GM23248 (cell line): ENCODE measurements around the gene MAP3K7CL. TPM values are rescaled to one million over a fixed set of nuclear protein-coding genes. Genes with fewer than 3 reads are reported as not detected.

ENCODE experiments used
- DNase-seq: peaks from one replicate; pipeline ENCODE4 v3.0.0-alpha.2; 2015
- H2AFZ ChIP-seq: fragments of 200-600 bp; sonication (generic); 2 replicates; pipeline ENCODE4 v1.6.1; 2016; ENCODE audit warnings: antibody characterized with exemption
- H3F3A ChIP-seq: fragments of 200-600 bp; sonication (generic); 2 replicates; pipeline ENCODE4 v1.6.1; 2016; ENCODE audit warnings: mild to moderate bottlenecking, antibody characterized with exemption, mixed run types; ENCODE audit not compliant: insufficient read depth
- H3K27ac ChIP-seq: fragments of 200-600 bp; sonication (generic); 2 replicates; pipeline ENCODE4 v1.5.1; 2016; ENCODE audit warnings: mild to moderate bottlenecking
- H3K27me3 ChIP-seq: fragments of 200-600 bp; sonication (generic); replicated peaks from 2 replicates; pipeline ENCODE4 v1.6.1; 2016; ENCODE audit warnings: mild to moderate bottlenecking; ENCODE audit not compliant: insufficient read depth
- H3K36me3 ChIP-seq: fragments of 200-600 bp; sonication (generic); 2 replicates; pipeline ENCODE4 v1.6.1; 2016; ENCODE audit warnings: low read depth, mild to moderate bottlenecking
- H3K4me1 ChIP-seq: fragments of 200-600 bp; sonication (generic); 2 replicates; pipeline ENCODE4 v1.6.1; 2016; ENCODE audit warnings: mild to moderate bottlenecking; ENCODE audit not compliant: insufficient read depth
- H3K4me2 ChIP-seq: fragments of 200-600 bp; sonication (generic); one replicate; pipeline ENCODE4 v1.6.1; 2016; ENCODE audit warnings: mild to moderate bottlenecking; ENCODE audit not compliant: unreplicated experiment
- H3K4me3 ChIP-seq: fragments of 200-600 bp; sonication (generic); 2 replicates; pipeline ENCODE4 v1.5.1; 2016; ENCODE audit warnings: mild to moderate bottlenecking
- H3K79me2 ChIP-seq: fragments of 200-600 bp; sonication (generic); 2 replicates; pipeline ENCODE4 v1.6.1; 2016; ENCODE audit warnings: mild to moderate bottlenecking; ENCODE audit not compliant: insufficient read depth
- H3K9ac ChIP-seq: fragments of 200-600 bp; sonication (generic); 2 replicates; pipeline ENCODE4 v1.6.1; 2016; ENCODE audit warnings: mild to moderate bottlenecking
- H3K9me2 ChIP-seq: fragments of 200-600 bp; sonication (generic); 2 replicates; pipeline ENCODE4 v1.6.1; 2016; ENCODE audit warnings: mixed run types, mild to moderate bottlenecking, moderate library complexity; ENCODE audit not compliant: insufficient read depth
- H3K9me3 ChIP-seq: fragments of 200-600 bp; sonication (generic); one replicate; pipeline ENCODE4 v1.6.1; 2017; ENCODE audit warnings: low read depth
- H4K20me1 ChIP-seq: fragments of 200-600 bp; sonication (generic); 2 replicates; pipeline ENCODE4 v1.6.0; 2016; ENCODE audit not compliant: insufficient read depth
- EZH2 ChIP-seq: fragments of 200-600 bp; sonication (generic); IDR thresholded peaks from 2 replicates; pipeline ENCODE4 v1.6.1; 2018; ENCODE audit warnings: antibody characterized with exemption, mild to moderate bottlenecking; ENCODE audit not compliant: insufficient read depth, poor library complexity, severe bottlenecking
- EZH2phosphoT487 ChIP-seq: fragments of 200-600 bp; sonication (generic); IDR thresholded peaks from 2 replicates; pipeline ENCODE4 v1.6.1; 2018; ENCODE audit warnings: antibody characterized with exemption, moderate library complexity, mild to moderate bottlenecking, low read depth; ENCODE audit not compliant: insufficient read depth
- WGBS, 2 experiments: methylation state at CpG; one replicate each; pipeline ENCODE4 v1.1.6; 2015 to 2017; ENCODE audit warnings: low lambda C conversion rate in 2 of 2, low coverage in 1 of 2; ENCODE audit errors: missing lambda C conversion rate in 2 of 2; 5-methylcytosine and 5-hydroxymethylcytosine counted together
- in situ Hi-C: fragments of 300-500 bp; cut with MboI; formaldehyde crosslinking; loops from 2 replicates; pipeline ENCODE4 v1.15.0; 2020
- polyA plus RNA-seq: library from polyadenylated mRNA; unstranded; fragments of >200 nt; fragmentation: Nextera tagmentation; extraction: Ambion mirVana; gene quantifications from 2 replicates; pipeline ENCODE4 v1.2.1, GENCODE V29; 2016
- total RNA-seq: library from RNA; depleted of rRNA; stranded (reverse); fragments of >200 nt; shearing (Covaris generic); gene quantifications from 2 replicates; pipeline ENCODE4 v1.2.3, GENCODE V29; 2014

The MAP3K7CL gene
- total and polyA plus RNA-seq, 2 experiments from 2014 or later: 14.8 to 34.3 TPM

DNA sequence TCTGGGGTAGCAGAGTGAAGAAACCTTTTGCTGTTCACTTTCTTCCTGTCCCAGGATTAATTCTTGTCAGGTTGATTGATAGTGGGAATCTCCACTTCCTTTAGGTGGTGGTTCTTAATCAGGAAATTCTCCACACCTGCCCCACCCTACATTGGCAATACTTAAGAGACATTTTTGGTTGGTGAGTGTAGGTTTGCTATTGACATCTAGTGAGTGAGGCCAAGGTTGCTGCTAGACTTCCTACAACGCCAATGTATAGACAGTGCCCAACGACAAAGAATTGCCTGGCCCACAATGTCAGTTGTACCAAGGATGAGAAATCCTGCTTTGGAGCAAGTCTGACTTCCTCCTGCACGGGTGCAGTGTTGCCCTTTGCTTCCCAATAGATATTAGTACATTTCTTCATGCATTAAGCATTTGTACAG is 38.5 kb downstream of the MAP3K7CL start:
- peaks cover 2% of the 10 kb centered on the region; the same call in 1 of the 2 replicates for H3F3A ChIP-seq
- no peak overlapping the region for H3K4me3 ChIP-seq
- no peaks in the 10 kb centered on the region for H3K9me3 ChIP-seq
- H3K79me2 ChIP-seq: 0 out of 2 replicates have a peak, but pooled peaks cover 7% of the 10 kb centered on the region
- TF ChIP-seq EZH2phosphoT487: no peak
- no peak for TF ChIP-seq EZH2
- H3K9ac ChIP-seq: no peak overlapping the region
- in situ Hi-C loops: loop anchor here (10.0 kb wide), 1 partner anchor 206 kb away; no protein-coding TSS in a partner anchor
- H3K4me1 ChIP-seq: peaks cover 15% of the 10 kb centered on the region
- DNase-seq: no peak
- WGBS, 2 experiments: 69 to 77% methylated on average over 3 of the region's 3 CpGs
- H3K4me2 ChIP-seq: no peak overlapping the region
- no peaks in the 10 kb centered on the region for H3K9me2 ChIP-seq
- no peaks in the 10 kb centered on the region for H3K27me3 ChIP-seq
- H2AFZ ChIP-seq: no peak overlapping the region
- H3K36me3 ChIP-seq: no peaks in the 10 kb centered on the region
- H3K27ac ChIP-seq: no peak overlapping the region
- no peaks in the 10 kb centered on the region for H4K20me1 ChIP-seq

DNA sequence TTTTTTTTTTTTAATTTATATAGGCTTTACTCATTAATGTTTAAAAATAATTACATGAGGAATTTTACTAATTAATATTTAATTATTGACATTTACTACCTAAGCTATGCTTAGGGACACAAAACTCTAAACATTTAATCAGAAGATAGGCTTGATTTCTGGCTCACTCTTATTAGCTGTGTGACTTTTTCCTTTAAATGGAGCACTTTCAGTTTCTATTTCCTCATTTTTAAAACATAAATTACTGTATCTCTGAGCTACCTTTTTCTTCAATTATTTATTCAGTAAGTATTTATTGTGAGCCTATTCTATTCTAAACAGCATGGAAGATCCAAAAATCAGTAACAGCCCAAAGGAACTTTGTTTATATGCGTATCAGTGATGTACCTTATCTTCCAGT is 40.5 kb downstream of the MAP3K7CL start:
- H3K27me3 ChIP-seq: no peaks in the 10 kb centered on the region
- no peak overlapping the region for H3K9ac ChIP-seq
- TF ChIP-seq EZH2phosphoT487 (no peak), EZH2 (no peak)
- peaks cover 17% of the 10 kb centered on the region for H3F3A ChIP-seq
- no peaks in the 10 kb centered on the region for H3K9me2 ChIP-seq
- no peaks in the 10 kb centered on the region for H4K20me1 ChIP-seq
- H3K79me2 ChIP-seq: no peaks in the 10 kb centered on the region
- H2AFZ ChIP-seq: peak overlapping the region; percentile 54; the same call in 1 of the 2 replicates
- 97 to 100% methylated on average over 1 of the region's 1 CpG for WGBS, 2 experiments
- peak overlapping the region; percentile 24 for H3K4me2 ChIP-seq
- no peak for DNase-seq
- no peak overlapping the region for H3K4me3 ChIP-seq
- in situ Hi-C loops: no loop called here
- H3K36me3 ChIP-seq: no peaks in the 10 kb centered on the region
- H3K4me1 ChIP-seq: peaks cover 23% of the 10 kb centered on the region
- H3K9me3 ChIP-seq: no peaks in the 10 kb centered on the region
- no peak overlapping the region for H3K27ac ChIP-seq

DNA sequence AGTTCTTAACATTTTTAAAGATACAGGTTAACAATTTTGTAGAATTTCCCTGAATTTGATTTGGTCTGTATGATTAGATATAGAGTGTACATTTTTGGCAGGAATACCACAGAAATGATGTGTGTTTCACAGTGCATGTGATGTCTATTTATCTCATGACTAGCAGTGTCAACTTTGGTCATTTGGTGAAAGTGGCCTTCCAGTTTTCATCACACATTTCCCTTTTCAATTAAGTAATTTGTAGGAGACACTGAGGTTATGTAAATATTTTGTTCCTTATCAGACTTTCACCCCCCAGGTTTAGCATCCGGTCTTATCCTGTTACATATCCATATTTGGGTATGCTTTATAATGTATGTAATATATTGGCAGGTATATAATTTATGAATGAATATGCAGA is 41.8 kb downstream of the MAP3K7CL start:
- WGBS, 2 experiments: 96 to 100% methylated on average over 1 of the region's 1 CpG
- in situ Hi-C loops: no loop called here

DNA sequence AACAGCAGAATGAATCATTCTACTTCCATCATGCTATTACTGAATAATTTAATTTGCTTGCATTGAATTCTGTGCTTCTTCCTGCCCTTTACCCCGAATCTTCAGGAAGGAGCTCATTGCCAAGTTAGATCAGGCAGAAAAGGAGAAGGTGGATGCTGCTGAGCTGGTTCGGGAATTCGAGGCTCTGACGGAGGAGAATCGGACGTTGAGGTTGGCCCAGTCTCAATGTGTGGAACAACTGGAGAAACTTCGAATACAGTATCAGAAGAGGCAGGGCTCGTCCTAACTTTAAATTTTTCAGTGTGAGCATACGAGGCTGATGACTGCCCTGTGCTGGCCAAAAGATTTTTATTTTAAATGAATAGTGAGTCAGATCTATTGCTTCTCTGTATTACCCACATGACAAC is 44.2 kb downstream of the MAP3K7CL start:
- no peaks in the 10 kb centered on the region for H4K20me1 ChIP-seq
- peaks cover 17% of the 10 kb centered on the region for H3F3A ChIP-seq
- peak overlapping the region; percentile 85 for H2AFZ ChIP-seq
- TF ChIP-seq EZH2phosphoT487: no peak
- TF ChIP-seq EZH2: no peak
- in situ Hi-C loops: no loop called here
- peaks cover 18% of the 10 kb centered on the region for H3K4me1 ChIP-seq
- H3K9ac ChIP-seq: peak overlapping the region; percentile 68
- peak overlapping the region; percentile 87 for H3K4me2 ChIP-seq
- H3K27ac ChIP-seq: peak overlapping the region; percentile 83
- DNase-seq: peak; percentile 67
- peak overlapping the region; percentile 64 for H3K4me3 ChIP-seq
- H3K79me2 ChIP-seq: no peaks in the 10 kb centered on the region
- H3K9me3 ChIP-seq: no peaks in the 10 kb centered on the region
- H3K36me3 ChIP-seq: no peaks in the 10 kb centered on the region
- 5 to 7% methylated on average over 9 of the region's 9 CpGs for WGBS, 2 experiments
- no peaks in the 10 kb centered on the region for H3K9me2 ChIP-seq
- no peaks in the 10 kb centered on the region for H3K27me3 ChIP-seq

More for the DNA sequence above, 41.8 kb downstream of the MAP3K7CL start:
- Histone ChIP-seq H3K9me3 (no peaks in the 10 kb centered on the region), H3K4me3 (no peak overlapping the region), H3K27me3 (no peaks in the 10 kb centered on the region), H4K20me1 (no peaks in the 10 kb centered on the region), H2AFZ (no peak overlapping the region), H3K4me1 (peaks cover 18% of the 10 kb centered on the region), H3F3A (peaks cover 17% of the 10 kb centered on the region), H3K36me3 (no peaks in the 10 kb centered on the region), H3K9ac (no peak overlapping the region), H3K4me2 (no peak overlapping the region), H3K9me2 (no peaks in the 10 kb centered on the region), H3K27ac (no peak overlapping the region), H3K79me2 (no peaks in the 10 kb centered on the region)
- TF ChIP-seq EZH2phosphoT487: no peak
- TF ChIP-seq EZH2: no peak
- no peak for DNase-seq
